HepG2 (cell line): ENCODE measurements around the gene XRCC5. TPM values are rescaled to one million over a fixed set of nuclear protein-coding genes. Genes with fewer than 3 reads are reported as not detected.
A peak's percentile ranks its signal among the peaks of the same experiment; 100 is the strongest.

Experiments used
- ARID3A ChIP-seq: IDR thresholded peaks from 2 replicates; pipeline ENCODE4 v1.6.1; 2012; ENCODE audit warnings: low read depth, low read length, improper control_type of control experiment
- SP140L ChIP-seq: sonication (generic); formaldehyde crosslinking; IDR thresholded peaks from 2 replicates; pipeline ENCODE4 v1.4.0; 2020; ENCODE audit warnings: missing genetic modification reagents, borderline replicate concordance
- ZNF142 ChIP-seq: sonication (generic); formaldehyde crosslinking; IDR thresholded peaks from 2 replicates; pipeline ENCODE4 v1.4.0; 2020; ENCODE audit warnings: missing genetic modification reagents
- ZNF282 ChIP-seq: fragments of 450-650 bp; IDR thresholded peaks from 2 replicates; pipeline ENCODE4 v1.6.1; 2018; ENCODE audit not compliant: partially characterized antibody
- ZNF329 ChIP-seq: sonication (generic); formaldehyde crosslinking; IDR thresholded peaks from 2 replicates; pipeline ENCODE4 v1.9.0; 2021; ENCODE audit warnings: low read depth, mild to moderate bottlenecking, missing genetic modification reagents
- ZNF660 ChIP-seq: sonication (generic); formaldehyde crosslinking; IDR thresholded peaks from 2 replicates; pipeline ENCODE4 v1.5.1; 2020; ENCODE audit warnings: mild to moderate bottlenecking, low read depth, missing genetic modification reagents, borderline replicate concordance
- ZNF703 ChIP-seq: sonication (generic); formaldehyde crosslinking; IDR thresholded peaks from 2 replicates; pipeline ENCODE4 v1.5.1; 2020; ENCODE audit warnings: missing genetic modification reagents, mild to moderate bottlenecking, moderate library complexity, borderline replicate concordance
- polyA plus RNA-seq, 8 experiments: library from polyadenylated mRNA; depleted of rRNA in 3 of 8; stranded (reverse) in 7 of 8; unstranded in 1 of 8; fragments of >200 nt; fragmentation: Illumina TruSeq in 4 of 8; extraction: Trizol in 4 of 8; gene quantifications; 2 replicates each; pipeline versions ENCODE4 v1.2.1 to v1.2.3, GENCODE V29; 2011 to 2016; ENCODE audit warnings: low read depth in 4 of 8, missing spikeins in 1 of 8, mixed read lengths in 1 of 8; ENCODE audit not compliant: insufficient read depth in 1 of 8
- total RNA-seq, 5 experiments: library from RNA; depleted of rRNA; stranded (reverse); fragments of >200 nt; fragmentation: Illumina TruSeq; extraction: Trizol; gene quantifications; 2 replicates each; pipeline ENCODE4 v1.2.3, GENCODE V29; 2016; ENCODE audit warnings: low read depth in 1 of 5
- TF ChIP-seq, protein P1 (sequence below): sonication (generic); formaldehyde crosslinking; IDR thresholded peaks from 2 replicates; pipeline ENCODE4 v1.4.0; 2020; ENCODE audit warnings: missing genetic modification reagents, borderline replicate concordance
- TF ChIP-seq, protein P2 (sequence below), 2 experiments: fragments of 450-650 bp in 1 of 2; sonication (generic) in 1 of 2; formaldehyde crosslinking in 1 of 2; IDR thresholded peaks; 2 replicates each; pipeline versions ENCODE4 v1.6.1 to v1.8.0; 2016 to 2022; ENCODE audit warnings: antibody characterized with exemption in 1 of 2, mild to moderate bottlenecking in 1 of 2, missing genetic modification reagents in 1 of 2

Gene XRCC5
- total and polyA plus RNA-seq, 2 of the 13 experiments (the other 11 are each of a cell fraction or from before 2014, with no cell fraction given): 264 to 454 TPM

DNA sequence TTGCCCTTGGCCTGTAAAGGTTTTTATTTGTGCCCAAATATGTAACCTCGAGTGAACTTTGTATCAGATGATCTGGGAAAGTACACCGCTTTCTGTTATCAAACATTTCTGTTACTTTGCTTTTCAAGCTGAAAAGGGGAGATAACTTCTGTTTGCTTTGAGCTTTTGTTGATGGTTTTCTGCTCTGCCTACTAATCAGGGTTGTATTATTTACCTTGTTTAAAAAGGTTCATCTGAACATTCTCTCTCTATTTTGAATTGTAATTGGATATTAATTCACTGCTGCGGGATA lies 79.4 kb downstream of the XRCC5 start (continued):
- TF ChIP-seq, protein P1, sequence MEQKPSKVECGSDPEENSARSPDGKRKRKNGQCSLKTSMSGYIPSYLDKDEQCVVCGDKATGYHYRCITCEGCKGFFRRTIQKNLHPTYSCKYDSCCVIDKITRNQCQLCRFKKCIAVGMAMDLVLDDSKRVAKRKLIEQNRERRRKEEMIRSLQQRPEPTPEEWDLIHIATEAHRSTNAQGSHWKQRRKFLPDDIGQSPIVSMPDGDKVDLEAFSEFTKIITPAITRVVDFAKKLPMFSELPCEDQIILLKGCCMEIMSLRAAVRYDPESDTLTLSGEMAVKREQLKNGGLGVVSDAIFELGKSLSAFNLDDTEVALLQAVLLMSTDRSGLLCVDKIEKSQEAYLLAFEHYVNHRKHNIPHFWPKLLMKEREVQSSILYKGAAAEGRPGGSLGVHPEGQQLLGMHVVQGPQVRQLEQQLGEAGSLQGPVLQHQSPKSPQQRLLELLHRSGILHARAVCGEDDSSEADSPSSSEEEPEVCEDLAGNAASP (CRISPR knock-in tag): peak; percentile 81; the same call in 1 of the 2 replicates
- TF ChIP-seq ZNF703 (CRISPR knock-in tag) (no peak), ZNF660 (CRISPR knock-in tag) (no peak), ZNF282 (no peak), ZNF329 (CRISPR knock-in tag) (no peak), ZNF142 (CRISPR knock-in tag) (no peak), SP140L (CRISPR knock-in tag) (0 out of 2 replicates have a peak, but pooled peaks have one; percentile 19), ARID3A (0 out of 2 replicates have a peak, but pooled peaks have one; percentile 56)
- TF ChIP-seq, protein P2, sequence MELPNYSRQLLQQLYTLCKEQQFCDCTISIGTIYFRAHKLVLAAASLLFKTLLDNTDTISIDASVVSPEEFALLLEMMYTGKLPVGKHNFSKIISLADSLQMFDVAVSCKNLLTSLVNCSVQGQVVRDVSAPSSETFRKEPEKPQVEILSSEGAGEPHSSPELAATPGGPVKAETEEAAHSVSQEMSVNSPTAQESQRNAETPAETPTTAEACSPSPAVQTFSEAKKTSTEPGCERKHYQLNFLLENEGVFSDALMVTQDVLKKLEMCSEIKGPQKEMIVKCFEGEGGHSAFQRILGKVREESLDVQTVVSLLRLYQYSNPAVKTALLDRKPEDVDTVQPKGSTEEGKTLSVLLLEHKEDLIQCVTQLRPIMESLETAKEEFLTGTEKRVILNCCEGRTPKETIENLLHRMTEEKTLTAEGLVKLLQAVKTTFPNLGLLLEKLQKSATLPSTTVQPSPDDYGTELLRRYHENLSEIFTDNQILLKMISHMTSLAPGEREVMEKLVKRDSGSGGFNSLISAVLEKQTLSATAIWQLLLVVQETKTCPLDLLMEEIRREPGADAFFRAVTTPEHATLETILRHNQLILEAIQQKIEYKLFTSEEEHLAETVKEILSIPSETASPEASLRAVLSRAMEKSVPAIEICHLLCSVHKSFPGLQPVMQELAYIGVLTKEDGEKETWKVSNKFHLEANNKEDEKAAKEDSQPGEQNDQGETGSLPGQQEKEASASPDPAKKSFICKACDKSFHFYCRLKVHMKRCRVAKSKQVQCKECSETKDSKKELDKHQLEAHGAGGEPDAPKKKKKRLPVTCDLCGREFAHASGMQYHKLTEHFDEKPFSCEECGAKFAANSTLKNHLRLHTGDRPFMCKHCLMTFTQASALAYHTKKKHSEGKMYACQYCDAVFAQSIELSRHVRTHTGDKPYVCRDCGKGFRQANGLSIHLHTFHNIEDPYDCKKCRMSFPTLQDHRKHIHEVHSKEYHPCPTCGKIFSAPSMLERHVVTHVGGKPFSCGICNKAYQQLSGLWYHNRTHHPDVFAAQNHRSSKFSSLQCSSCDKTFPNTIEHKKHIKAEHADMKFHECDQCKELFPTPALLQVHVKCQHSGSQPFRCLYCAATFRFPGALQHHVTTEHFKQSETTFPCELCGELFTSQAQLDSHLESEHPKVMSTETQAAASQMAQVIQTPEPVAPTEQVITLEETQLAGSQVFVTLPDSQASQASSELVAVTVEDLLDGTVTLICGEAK (IDR thresholded peaks at IDR 0.05): no peak
- TF ChIP-seq, protein P2 (CRISPR knock-in tag; IDR thresholded peaks at IDR 0.05): no peak
